Left lobe of liver (tissue), 2 donors: ENCODE measurements around the gene SOCS2. TPM values are rescaled to one million over a fixed set of nuclear protein-coding genes. Genes with fewer than 3 reads are reported as not detected.

Experiments
- ATAC-seq: fragments of 200-7000 bp; cut with Tn5 transposase; one replicate; pipeline ENCODE4 v1.9.1; 2020; ENCODE audit warnings: mild to moderate bottlenecking, moderate library complexity
- DNase-seq: peaks from one replicate; pipeline ENCODE4 v3.0.0-alpha.2; 2020; ENCODE audit warnings: low spot score
- total RNA-seq: library from RNA; stranded (reverse); gene quantifications from one replicate; pipeline ENCODE4 v1.2.1, GENCODE V29; 2021
- donor health status: DM: no; HTN: no; CAD: no; lungs with moderate emphysema.
- donor health status: DM: no; HTN: yes; CAD: no.

The SOCS2 gene
- total RNA-seq, 1 donor from 2014 or later, result 3.1 TPM

GRCh38 chr12:93626160-93626559 is 53.7 kb downstream of the SOCS2 start:
- DNase-seq (no peak), ATAC-seq (no peak)

Other genes with a start within 250 kb of the SOCS2 start
- gene NUDT4, start 194.8 kb upstream of the SOCS2 start, total RNA-seq, result 17.6 TPM
- 25.1 TPM for gene UBE2N, start 130.7 kb upstream of the SOCS2 start, total RNA-seq
- gene MRPL42, start 105.2 kb upstream of the SOCS2 start, total RNA-seq, result 25.4 TPM
- gene CRADD, start 104.7 kb downstream of the SOCS2 start, total RNA-seq, result 27.0 TPM